IMR-90 (cell line): ENCODE measurements around the gene TTF1.

ENCODE experiments used
- CEBPB ChIP-seq: IDR thresholded peaks from 2 replicates; pipeline ENCODE4 v1.6.1; 2012; ENCODE audit warnings: low read depth, low read length, improper control_type of control experiment
- CHD1 ChIP-seq: IDR thresholded peaks from 2 replicates; pipeline ENCODE4 v1.6.1; 2012; ENCODE audit warnings: low read depth, low read length, improper control_type of control experiment
- FOS ChIP-seq: fragments of 150-350 bp; IDR thresholded peaks from 2 replicates; pipeline ENCODE4 v1.6.1; 2016; ENCODE audit warnings: low read depth, low read length
- MAFK ChIP-seq: IDR thresholded peaks from 2 replicates; pipeline ENCODE4 v1.6.1; 2012; ENCODE audit warnings: low read depth, low read length, improper control_type of control experiment
- MAZ ChIP-seq: IDR thresholded peaks from 2 replicates; pipeline ENCODE4 v1.6.1; 2012; ENCODE audit warnings: low read depth, mild to moderate bottlenecking, low read length, improper control_type of control experiment, moderate library complexity, borderline replicate concordance
- MXI1 ChIP-seq: IDR thresholded peaks from 2 replicates; pipeline ENCODE4 v1.6.1; 2012; ENCODE audit warnings: low read depth, mild to moderate bottlenecking, low read length, moderate library complexity, borderline replicate concordance
- POLR2A ChIP-seq: IDR thresholded peaks from 2 replicates; pipeline ENCODE4 v1.6.1; 2012; ENCODE audit warnings: mild to moderate bottlenecking, low read depth, low read length
- RAD21 ChIP-seq: IDR thresholded peaks from 2 replicates; pipeline ENCODE4 v1.6.1; 2012; ENCODE audit warnings: low read length, improper control_type of control experiment
- RCOR1 ChIP-seq: IDR thresholded peaks from 2 replicates; pipeline ENCODE4 v1.6.1; 2012; ENCODE audit warnings: mild to moderate bottlenecking, low read length, improper control_type of control experiment; ENCODE audit not compliant: insufficient replicate concordance
- RFX5 ChIP-seq: IDR thresholded peaks from 2 replicates; pipeline ENCODE4 v1.8.0; 2012; ENCODE audit warnings: low read depth, mild to moderate bottlenecking, low read length, moderate library complexity
- SMC3 ChIP-seq: fragments of 150-350 bp; IDR thresholded peaks from 2 replicates; pipeline ENCODE4 v1.6.1; 2016; ENCODE audit warnings: low read depth, mild to moderate bottlenecking, antibody characterized with exemption, low read length, moderate library complexity
- TF ChIP-seq, protein P1 (sequence below): conservative IDR thresholded peaks from 2 replicates; pipeline ENCODE4 v1.5.1; 2012; ENCODE audit warnings: mild to moderate bottlenecking, low read depth, low read length, improper control_type of control experiment
- TF ChIP-seq, protein P2 (sequence below): fragments of 150-350 bp; IDR thresholded peaks from 2 replicates; pipeline ENCODE4 v1.6.1; 2017; ENCODE audit warnings: mild to moderate bottlenecking, antibody characterized with exemption, low read length, low read depth
- TF ChIP-seq, protein P3 (sequence below): fragments of 150-350 bp; IDR thresholded peaks from 2 replicates; pipeline ENCODE4 v1.6.1; 2016; ENCODE audit warnings: low read depth, mild to moderate bottlenecking, low read length, moderate library complexity, borderline replicate concordance

DNA sequence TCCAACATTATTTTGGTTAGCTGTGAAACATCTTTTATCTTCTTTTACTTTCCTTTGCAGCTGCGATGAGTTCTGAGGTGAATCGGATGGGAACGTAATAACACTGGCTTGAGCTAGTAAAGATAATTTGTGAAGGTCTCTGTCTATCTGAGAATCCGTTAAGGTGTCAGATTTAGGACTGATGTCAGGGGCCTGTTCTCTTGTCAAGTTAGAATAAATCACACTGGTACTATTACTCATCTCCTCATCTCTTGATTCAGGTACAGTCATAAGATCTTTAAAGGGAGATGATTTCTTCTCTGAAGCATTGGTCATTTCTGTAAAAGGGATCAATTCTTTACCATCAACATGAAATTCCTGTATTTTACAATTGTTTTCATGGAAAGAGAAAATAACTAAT is 78.1 kb downstream of the TTF1 start:
- TF ChIP-seq RFX5 (no peak), CEBPB (no peak), POLR2A (no peak), SMC3 (no peak), RAD21 (no peak), RCOR1 (no peak), MXI1 (no peak), MAZ (no peak), FOS (no peak), CHD1 (no peak), MAFK (no peak)
- TF ChIP-seq, protein P1, sequence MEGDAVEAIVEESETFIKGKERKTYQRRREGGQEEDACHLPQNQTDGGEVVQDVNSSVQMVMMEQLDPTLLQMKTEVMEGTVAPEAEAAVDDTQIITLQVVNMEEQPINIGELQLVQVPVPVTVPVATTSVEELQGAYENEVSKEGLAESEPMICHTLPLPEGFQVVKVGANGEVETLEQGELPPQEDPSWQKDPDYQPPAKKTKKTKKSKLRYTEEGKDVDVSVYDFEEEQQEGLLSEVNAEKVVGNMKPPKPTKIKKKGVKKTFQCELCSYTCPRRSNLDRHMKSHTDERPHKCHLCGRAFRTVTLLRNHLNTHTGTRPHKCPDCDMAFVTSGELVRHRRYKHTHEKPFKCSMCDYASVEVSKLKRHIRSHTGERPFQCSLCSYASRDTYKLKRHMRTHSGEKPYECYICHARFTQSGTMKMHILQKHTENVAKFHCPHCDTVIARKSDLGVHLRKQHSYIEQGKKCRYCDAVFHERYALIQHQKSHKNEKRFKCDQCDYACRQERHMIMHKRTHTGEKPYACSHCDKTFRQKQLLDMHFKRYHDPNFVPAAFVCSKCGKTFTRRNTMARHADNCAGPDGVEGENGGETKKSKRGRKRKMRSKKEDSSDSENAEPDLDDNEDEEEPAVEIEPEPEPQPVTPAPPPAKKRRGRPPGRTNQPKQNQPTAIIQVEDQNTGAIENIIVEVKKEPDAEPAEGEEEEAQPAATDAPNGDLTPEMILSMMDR, result no peak
- TF ChIP-seq, protein P2, sequence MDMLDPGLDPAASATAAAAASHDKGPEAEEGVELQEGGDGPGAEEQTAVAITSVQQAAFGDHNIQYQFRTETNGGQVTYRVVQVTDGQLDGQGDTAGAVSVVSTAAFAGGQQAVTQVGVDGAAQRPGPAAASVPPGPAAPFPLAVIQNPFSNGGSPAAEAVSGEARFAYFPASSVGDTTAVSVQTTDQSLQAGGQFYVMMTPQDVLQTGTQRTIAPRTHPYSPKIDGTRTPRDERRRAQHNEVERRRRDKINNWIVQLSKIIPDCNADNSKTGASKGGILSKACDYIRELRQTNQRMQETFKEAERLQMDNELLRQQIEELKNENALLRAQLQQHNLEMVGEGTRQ, result no peak
- TF ChIP-seq, protein P3, sequence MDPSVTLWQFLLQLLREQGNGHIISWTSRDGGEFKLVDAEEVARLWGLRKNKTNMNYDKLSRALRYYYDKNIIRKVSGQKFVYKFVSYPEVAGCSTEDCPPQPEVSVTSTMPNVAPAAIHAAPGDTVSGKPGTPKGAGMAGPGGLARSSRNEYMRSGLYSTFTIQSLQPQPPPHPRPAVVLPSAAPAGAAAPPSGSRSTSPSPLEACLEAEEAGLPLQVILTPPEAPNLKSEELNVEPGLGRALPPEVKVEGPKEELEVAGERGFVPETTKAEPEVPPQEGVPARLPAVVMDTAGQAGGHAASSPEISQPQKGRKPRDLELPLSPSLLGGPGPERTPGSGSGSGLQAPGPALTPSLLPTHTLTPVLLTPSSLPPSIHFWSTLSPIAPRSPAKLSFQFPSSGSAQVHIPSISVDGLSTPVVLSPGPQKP, result no peak
